ENCODE results near the gene TCP11X2.

- TF ChIP-seq, protein P1, sequence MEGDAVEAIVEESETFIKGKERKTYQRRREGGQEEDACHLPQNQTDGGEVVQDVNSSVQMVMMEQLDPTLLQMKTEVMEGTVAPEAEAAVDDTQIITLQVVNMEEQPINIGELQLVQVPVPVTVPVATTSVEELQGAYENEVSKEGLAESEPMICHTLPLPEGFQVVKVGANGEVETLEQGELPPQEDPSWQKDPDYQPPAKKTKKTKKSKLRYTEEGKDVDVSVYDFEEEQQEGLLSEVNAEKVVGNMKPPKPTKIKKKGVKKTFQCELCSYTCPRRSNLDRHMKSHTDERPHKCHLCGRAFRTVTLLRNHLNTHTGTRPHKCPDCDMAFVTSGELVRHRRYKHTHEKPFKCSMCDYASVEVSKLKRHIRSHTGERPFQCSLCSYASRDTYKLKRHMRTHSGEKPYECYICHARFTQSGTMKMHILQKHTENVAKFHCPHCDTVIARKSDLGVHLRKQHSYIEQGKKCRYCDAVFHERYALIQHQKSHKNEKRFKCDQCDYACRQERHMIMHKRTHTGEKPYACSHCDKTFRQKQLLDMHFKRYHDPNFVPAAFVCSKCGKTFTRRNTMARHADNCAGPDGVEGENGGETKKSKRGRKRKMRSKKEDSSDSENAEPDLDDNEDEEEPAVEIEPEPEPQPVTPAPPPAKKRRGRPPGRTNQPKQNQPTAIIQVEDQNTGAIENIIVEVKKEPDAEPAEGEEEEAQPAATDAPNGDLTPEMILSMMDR (IDR thresholded peaks at IDR 0.05; ENCODE audit: low read depth, low read length) = no peak
- no peak for TF ChIP-seq EZH2phosphoT487 (IDR thresholded peaks at IDR 0.05; ENCODE audit: low read depth)
Measured at GRCh38 chrX:102517326-102517725, 45.7 kb upstream of the TCP11X2 start.
